Activated CD4-positive, alpha-beta T cell treated with anti-CD3 and anti-CD28 coated beads, Interleukin-2, amount 10 ng/mL, durations not matched to agents 7 days and 5 days (primary cell): ENCODE data around the gene FTCD. TPM values are rescaled to one million over a fixed set of nuclear protein-coding genes. Genes with fewer than 3 reads are reported as not detected.
"Not testable (repeated sequence)": the region's sequence is repeated elsewhere in the genome, so short reads cannot be mapped to it uniquely, and the experiment has no call there.

Source experiments
- CTCF ChIA-PET: fragments of 350-600 bp; sonication (Branson Sonifier 250); formaldehyde crosslinking; loops from one replicate; lab custom pipeline; 2021; ENCODE audit warnings: antibody characterized with exemption; lab: Charles Lee
- POLR2A ChIA-PET: fragments of 350-600 bp; sonication (Branson Sonifier 250); formaldehyde crosslinking; loops from one replicate; lab custom pipeline; 2021; ENCODE audit warnings: antibody characterized with exemption; lab: Charles Lee
- DNase-seq: peaks from one replicate; pipeline ENCODE4 v3.0.0-alpha.2; 2020
- H3K27ac Mint-ChIP-seq: one replicate; pipeline ENCODE4 v1.8.0; 2021; ENCODE audit warnings: mild to moderate bottlenecking, moderate library complexity, mixed read lengths
- H3K27me3 Mint-ChIP-seq: one replicate; pipeline ENCODE4 v1.8.0; 2021; ENCODE audit warnings: mixed read lengths
- H3K36me3 Mint-ChIP-seq: one replicate; pipeline ENCODE4 v1.8.0; 2021; ENCODE audit warnings: low read depth, mixed read lengths
- H3K4me1 Mint-ChIP-seq: one replicate; pipeline ENCODE4 v1.8.0; 2021; ENCODE audit warnings: mixed read lengths
- H3K4me3 Mint-ChIP-seq: one replicate; pipeline ENCODE4 v1.8.0; 2021; ENCODE audit warnings: mild to moderate bottlenecking, moderate library complexity, mixed read lengths
- H3K9me3 Mint-ChIP-seq: one replicate; pipeline ENCODE4 v1.8.0; 2021; ENCODE audit warnings: mixed read lengths
- total RNA-seq, 2 experiments: library from RNA; stranded (reverse); gene quantifications; one replicate each; pipeline ENCODE4 v1.2.3, GENCODE V29; 2021

The FTCD gene
- total RNA-seq, 2 experiments from 2014 or later = not detected

DNA sequence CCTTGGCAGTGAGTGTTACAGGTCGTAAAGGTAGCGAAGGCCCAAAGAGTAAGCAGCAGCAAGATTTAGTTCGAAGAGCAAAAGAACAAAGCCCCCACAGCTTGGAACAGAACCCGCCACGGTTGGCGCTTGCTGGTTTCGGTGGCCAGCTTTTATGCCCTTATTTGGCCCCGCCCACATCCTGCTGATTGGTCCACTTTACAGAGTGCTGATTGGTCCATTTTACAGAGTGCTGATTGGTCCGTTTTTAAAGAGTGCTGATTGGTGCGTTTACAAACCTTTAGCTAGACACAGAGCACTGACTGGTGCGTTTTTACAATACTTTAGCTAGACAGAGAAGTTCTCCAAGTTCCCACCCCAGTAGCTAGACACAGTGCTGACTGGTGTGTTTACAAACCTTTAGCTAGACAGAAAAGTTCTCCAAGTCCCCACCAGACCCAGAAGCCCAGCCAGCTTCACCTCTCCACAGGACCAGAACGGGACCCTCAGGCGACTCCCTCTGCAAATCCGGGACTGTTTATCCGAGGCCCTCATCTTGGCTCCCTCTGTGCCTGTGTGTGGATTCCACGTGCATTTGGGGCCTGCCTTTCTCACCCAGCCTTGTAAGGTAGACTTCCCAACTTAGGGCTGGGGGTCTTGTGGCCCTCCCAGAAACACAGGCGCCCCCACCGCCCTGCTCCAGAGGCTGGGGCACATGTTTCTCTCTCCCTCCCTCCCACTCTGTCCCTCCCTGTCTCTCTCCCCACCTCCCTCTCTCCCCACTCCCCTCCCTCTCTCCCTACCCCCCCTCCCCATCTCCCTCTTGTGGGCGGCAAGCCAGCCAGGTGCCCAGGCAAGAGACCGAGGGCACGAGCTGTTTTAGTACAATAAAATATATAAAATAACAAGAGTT is 12.6 kb downstream of the FTCD start:
- POLR2A ChIA-PET = no interaction called here
- Mint-ChIP-seq H3K27ac (no peak overlapping the region), H3K9me3 (peaks cover 2% of the 10 kb centered on the region), H3K4me1 (peaks cover 10% of the 10 kb centered on the region), H3K4me3 (no peak overlapping the region), H3K27me3 (no peaks in the 10 kb centered on the region), H3K36me3 (no peaks in the 10 kb centered on the region)
- CTCF ChIA-PET = interaction anchor here (0.6 to 3.1 kb wide), 15 partner anchors 11 to 570 kb away, joined by 3 to 24 read pairs (median 4); no protein-coding TSS in a partner anchor
- DNase-seq = no peak

DNA sequence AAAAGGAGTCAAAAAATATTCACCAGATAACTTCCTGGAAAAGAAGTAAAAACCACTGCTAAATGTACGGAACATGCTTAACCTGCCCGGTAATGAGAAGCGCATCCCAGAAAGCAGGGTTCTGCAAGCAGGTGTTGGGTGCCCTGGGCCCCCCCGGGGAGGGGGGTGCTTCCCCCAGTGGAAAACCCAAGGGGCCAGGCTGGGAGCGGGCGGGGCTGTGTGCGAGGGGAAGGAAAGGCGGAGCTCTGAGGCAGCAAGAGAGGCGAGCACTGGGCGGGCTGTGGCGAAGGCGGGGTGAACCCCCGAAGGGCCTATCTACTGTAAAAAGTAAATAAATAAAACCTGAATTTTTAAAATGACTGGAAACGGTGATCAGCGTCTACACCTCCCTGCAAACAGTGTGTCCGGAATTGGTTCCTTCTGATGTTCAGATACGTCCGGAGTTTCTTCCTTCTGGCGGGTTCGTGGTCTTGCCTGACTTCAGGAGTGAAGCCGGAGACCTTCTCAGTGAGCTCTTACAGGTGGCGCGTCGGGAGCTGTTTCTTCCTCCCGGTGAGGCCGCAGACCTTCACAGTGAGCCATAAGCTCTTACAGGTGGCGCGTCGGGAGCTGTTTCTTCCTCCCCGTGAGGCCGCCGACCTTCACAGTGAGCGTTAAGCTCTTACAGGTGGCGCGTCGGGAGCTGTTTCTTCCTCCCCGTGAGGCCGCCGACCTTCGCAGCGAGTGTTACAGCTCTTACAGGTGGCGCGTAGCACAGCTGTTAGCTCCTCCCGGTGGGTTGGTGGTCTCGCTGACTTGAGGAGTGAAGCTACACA is 13.4 kb downstream of the FTCD start:
- CTCF ChIA-PET = interaction anchor here (0.6 to 3.1 kb wide), 4 partner anchors 11 to 569 kb away, joined by 3 to 24 read pairs (median 4); no protein-coding TSS in a partner anchor
- Mint-ChIP-seq H3K27ac (no peak overlapping the region), H3K27me3 (no peaks in the 10 kb centered on the region), H3K9me3 (peaks cover 2% of the 10 kb centered on the region), H3K4me1 (peaks cover 10% of the 10 kb centered on the region), H3K4me3 (no peak overlapping the region), H3K36me3 (no peaks in the 10 kb centered on the region)
- DNase-seq = no peak
- POLR2A ChIA-PET = no interaction called here

DNA sequence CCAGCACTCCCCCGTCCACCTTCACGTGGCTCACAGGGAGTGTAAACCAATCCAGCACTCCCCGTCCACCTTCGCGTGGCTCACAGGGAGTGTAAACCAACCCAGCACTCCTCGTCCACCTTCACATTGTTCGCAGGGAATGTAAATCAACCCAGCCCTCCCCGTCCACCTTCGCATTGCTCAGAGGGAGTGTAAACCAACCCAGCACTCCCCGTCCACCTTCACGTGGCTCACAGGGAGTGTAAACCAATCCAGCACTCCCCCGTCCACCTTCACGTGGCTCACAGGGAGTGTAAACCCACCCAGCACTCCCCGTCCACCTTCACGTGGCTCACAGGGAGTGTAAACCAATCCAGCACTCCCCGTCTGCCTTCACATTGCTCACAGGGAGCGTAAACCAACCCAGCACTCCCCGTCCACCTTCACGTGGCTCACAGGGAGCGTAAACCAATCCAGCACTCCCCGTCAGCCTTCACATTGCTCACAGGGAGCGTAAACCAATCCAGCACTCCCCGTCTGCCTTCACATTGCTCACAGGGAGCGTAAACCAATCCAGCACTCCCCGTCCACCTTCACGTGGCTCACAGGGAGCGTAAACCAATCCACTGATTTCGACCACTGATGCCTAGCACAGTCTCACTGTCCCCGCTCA is 14.9 kb downstream of the FTCD start:
- DNase-seq, H3K36me3 Mint-ChIP-seq, CTCF ChIA-PET, H3K27ac Mint-ChIP-seq, H3K4me3 Mint-ChIP-seq, H3K27me3 Mint-ChIP-seq, POLR2A ChIA-PET, H3K9me3 Mint-ChIP-seq: not testable (repeated sequence)
- peaks cover 10% of the 10 kb centered on the region for H3K4me1 Mint-ChIP-seq

DNA sequence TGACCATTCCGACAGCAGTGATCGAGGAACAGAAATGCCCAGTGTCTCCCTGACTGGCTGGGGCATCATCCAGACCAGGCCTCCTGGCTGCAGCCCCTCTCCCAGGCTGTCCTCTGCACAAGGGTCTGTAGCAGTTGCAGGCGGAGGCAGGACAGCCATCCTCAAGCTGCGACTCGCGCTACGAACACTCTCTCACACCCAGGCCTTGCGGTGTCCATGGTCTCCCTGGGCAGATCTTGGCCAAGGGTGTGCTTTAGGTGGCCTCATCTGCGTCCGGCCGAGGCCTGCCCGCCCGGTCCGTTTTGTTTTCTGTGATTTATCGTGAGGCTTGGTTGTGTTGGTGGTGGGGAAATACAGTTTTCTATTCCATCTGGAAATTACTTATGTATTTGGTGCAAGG is 15.7 kb downstream of the FTCD start:
- CTCF ChIA-PET = no interaction called here
- Mint-ChIP-seq H3K27ac (no peak overlapping the region), H3K4me1 (peaks cover 8% of the 10 kb centered on the region), H3K36me3 (no peaks in the 10 kb centered on the region), H3K27me3 (no peaks in the 10 kb centered on the region), H3K4me3 (no peak overlapping the region), H3K9me3 (peaks cover 2% of the 10 kb centered on the region)
- no peak for DNase-seq
- POLR2A ChIA-PET = no interaction called here

DNA sequence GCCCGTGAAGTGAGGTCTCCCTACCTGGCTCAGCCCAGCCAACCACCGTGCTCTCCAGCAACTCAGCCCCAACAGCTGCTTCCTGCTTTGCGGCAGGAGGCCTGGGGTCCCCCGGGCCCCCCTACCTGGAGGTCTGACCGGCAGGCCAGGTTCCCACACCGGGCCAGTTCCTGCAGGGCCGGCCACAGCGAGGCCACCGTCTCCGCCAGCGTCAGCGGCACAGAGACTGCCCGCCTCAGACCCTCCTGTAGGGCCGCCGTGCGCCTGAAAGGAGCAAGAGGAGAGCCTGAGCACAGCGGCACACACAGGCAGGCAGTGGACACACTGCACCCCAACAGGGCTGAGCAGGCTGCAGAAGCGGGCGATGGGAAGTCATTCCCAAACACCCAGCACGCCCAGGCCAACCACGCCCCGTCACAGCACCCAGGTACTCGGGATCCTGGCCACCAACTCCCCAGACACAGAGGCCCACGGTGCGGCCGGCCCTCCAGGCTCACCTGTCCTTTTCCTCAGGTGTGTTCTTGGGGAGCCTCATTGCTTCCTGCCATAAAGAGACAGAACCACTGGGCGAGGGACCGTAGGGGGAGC is 16.9 kb downstream of the FTCD start:
- ChIA-PET CTCF (no interaction called here), POLR2A (no interaction called here)
- no peak overlapping the region for H3K27ac Mint-ChIP-seq
- no peaks in the 10 kb centered on the region for H3K27me3 Mint-ChIP-seq
- DNase-seq = no peak
- H3K4me1 Mint-ChIP-seq = peaks cover 1% of the 10 kb centered on the region
- H3K36me3 Mint-ChIP-seq = no peaks in the 10 kb centered on the region
- H3K4me3 Mint-ChIP-seq = no peak overlapping the region
- H3K9me3 Mint-ChIP-seq = peaks cover 2% of the 10 kb centered on the region

DNA sequence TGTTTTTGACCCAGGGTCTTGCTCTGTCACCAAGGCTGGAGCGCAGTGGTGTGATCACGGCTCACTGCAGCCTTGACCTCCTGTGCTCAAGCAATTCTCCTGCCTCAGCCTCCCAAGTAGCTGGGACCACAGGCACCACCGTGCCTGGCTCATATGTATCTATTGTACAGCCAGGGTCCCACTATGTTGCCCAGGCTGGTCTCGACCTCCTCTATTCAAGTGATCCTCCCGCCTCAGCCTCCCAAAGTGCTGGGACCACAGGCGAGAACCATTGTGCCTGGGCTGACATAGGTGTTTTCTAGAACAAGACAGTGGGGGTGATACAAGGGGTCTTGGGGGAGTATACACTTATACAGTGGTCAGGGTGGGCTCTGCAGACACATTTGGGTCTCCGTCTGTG is 17.5 kb downstream of the FTCD start:
- ChIA-PET CTCF (no interaction called here), POLR2A (no interaction called here)
- H3K4me1 Mint-ChIP-seq = no peaks in the 10 kb centered on the region
- H3K36me3 Mint-ChIP-seq = no peaks in the 10 kb centered on the region
- H3K27me3 Mint-ChIP-seq = no peaks in the 10 kb centered on the region
- no peak overlapping the region for H3K27ac Mint-ChIP-seq
- H3K4me3 Mint-ChIP-seq = no peak overlapping the region
- DNase-seq = no peak
- H3K9me3 Mint-ChIP-seq = peaks cover 2% of the 10 kb centered on the region

DNA sequence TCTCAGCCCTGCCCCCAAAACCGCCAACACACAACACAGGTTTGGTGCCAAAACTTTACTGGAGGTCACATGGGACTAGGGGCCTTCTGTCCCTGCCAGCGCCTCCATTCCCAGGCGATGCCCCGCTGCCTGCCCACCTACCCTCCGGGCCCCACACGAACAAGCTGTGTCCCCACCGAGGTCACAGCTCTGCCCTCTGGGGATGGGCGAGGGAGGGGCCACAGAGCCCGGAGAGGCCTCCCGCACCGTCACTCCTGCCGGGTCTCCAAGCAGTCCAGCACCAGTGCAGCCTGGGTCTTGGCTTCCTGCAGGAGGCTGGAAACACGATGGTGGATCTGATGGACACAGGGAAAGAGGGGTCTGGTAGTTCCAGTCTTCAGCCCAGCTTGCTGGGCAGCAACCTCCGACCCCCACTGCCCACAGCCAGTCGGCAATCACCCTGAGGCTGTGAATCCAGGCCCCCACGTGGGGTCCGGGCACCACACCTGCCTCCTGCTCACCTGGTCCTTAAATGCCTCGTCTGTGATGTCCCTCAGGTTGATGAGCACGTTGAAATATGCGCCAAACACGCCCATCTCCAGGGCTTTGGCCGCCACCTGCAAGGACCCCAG is 18.5 kb downstream of the FTCD start:
- Mint-ChIP-seq H3K27me3 (no peaks in the 10 kb centered on the region), H3K4me1 (no peaks in the 10 kb centered on the region), H3K27ac (no peak overlapping the region), H3K9me3 (no peaks in the 10 kb centered on the region), H3K36me3 (no peaks in the 10 kb centered on the region), H3K4me3 (no peak overlapping the region)
- no peak for DNase-seq
- POLR2A ChIA-PET = no interaction called here
- CTCF ChIA-PET = no interaction called here

DNA sequence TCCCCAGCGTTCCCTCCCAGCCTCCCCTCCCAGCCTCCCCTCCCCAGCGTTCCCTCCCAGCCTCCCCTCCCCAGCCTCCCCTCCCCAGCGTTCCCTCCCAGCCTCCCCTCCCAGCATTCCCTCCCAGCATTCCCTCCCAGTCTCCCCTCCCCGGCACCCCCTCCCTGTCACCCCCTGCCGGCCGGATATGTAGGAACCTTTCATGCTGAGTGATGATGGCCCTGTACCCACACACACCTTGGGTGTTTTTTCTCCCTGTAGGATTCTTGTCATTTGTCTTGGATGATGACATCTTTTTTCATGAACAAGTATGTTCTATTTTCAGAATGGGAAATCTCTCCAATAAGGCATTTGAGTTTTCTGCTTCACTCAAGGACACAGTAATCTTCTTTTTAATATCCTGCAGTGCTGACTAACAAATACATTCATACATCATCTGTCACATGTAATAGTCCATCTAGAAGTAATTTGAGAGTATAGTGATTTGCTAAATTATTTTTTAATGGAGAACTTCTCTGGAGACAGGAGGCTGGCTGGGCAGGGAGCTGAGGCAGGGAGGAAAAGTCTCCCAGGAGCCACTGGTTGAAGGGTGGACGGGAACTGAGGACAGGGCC is 19.5 kb downstream of the FTCD start:
- H3K27me3 Mint-ChIP-seq = no peaks in the 10 kb centered on the region
- ChIA-PET CTCF (no interaction called here), POLR2A (no interaction called here)
- no peak overlapping the region for H3K4me3 Mint-ChIP-seq
- no peaks in the 10 kb centered on the region for H3K36me3 Mint-ChIP-seq
- no peak overlapping the region for H3K27ac Mint-ChIP-seq
- no peaks in the 10 kb centered on the region for H3K4me1 Mint-ChIP-seq
- DNase-seq = no peak
- H3K9me3 Mint-ChIP-seq = no peaks in the 10 kb centered on the region

DNA sequence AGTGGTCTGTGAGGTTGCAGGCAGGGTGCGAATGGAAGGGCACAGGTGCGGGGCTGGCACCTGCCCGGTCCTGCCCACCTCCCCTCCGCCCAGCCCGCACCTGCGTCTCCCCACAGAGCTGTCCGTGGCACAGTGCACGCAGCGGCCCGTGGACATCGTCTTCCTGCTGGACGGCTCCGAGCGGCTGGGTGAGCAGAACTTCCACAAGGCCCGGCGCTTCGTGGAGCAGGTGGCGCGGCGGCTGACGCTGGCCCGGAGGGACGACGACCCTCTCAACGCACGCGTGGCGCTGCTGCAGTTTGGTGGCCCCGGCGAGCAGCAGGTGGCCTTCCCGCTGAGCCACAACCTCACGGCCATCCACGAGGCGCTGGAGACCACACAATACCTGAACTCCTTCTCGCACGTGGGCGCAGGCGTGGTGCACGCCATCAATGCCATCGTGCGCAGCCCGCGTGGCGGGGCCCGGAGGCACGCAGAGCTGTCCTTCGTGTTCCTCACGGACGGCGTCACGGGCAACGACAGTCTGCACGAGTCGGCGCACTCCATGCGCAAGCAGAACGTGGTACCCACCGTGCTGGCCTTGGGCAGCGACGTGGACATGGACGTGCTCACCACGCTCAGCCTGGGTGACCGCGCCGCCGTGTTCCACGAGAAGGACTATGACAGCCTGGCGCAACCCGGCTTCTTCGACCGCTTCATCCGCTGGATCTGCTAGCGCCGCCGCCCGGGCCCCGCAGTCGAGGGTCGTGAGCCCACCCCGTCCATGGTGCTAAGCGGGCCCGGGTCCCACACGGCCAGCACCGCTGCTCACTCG is 23.3 kb downstream of the FTCD start:
- Mint-ChIP-seq H3K9me3 (no peaks in the 10 kb centered on the region), H3K36me3 (no peaks in the 10 kb centered on the region), H3K4me3 (no peak overlapping the region), H3K27ac (no peak overlapping the region), H3K27me3 (no peaks in the 10 kb centered on the region), H3K4me1 (no peaks in the 10 kb centered on the region)
- DNase-seq = no peak
- ChIA-PET CTCF (no interaction called here), POLR2A (no interaction called here)

DNA sequence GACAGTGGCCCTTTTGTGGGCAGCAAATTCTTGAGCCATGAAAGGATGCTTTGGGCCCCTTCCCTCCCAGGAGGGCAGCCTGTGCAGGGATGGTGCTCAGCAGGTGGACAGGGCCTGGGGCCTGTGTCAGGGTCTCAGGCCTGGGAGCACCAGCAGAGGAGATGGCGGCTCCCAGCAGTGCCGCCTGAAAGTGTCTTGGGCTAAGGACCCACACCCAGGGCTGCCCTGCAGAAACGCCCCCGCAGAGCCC is 23.9 kb downstream of the FTCD start:
- no peaks in the 10 kb centered on the region for H3K9me3 Mint-ChIP-seq
- no peak overlapping the region for H3K27ac Mint-ChIP-seq
- DNase-seq = no peak
- no peaks in the 10 kb centered on the region for H3K4me1 Mint-ChIP-seq
- no peaks in the 10 kb centered on the region for H3K27me3 Mint-ChIP-seq
- POLR2A ChIA-PET = no interaction called here
- H3K4me3 Mint-ChIP-seq = no peak overlapping the region
- no peaks in the 10 kb centered on the region for H3K36me3 Mint-ChIP-seq
- CTCF ChIA-PET = no interaction called here

DNA sequence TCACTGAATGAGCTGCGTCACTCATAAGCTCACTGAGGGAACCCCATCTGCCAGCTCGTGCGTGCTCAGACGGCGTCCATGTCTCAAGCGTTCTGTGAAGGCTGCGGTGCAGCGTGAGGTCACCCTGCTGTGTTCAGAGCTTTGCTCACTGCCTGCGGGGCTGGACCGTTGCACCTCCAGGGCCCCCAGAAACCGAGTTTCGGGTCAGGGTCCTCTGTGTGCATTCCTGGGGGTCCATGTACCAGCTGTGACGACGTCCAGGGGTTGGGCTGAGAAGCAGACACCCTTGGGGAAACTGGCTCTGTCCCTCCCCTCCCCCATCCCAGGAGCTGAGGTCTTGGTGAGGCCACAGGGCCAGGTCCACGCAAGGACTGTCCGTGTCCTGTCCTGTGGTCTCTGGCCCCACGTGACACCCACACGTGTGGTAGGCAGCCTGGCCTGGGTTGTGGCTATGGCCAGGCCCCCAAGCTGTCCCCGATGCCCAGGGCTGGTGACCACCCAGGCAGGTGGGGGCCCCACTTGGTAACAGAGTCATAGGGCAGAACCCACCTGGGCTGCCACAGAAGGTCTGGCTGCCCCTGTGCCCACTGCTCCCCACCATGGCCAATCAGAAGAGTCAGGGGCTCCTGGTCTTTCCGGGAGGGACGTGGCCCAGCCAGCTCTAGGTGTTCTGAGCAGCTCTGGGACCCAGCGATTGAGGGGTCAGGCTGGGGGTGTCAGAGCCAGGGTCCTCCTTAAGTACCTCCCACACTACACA is 24.4 kb downstream of the FTCD start:
- no peaks in the 10 kb centered on the region for H3K4me1 Mint-ChIP-seq
- no peak for DNase-seq
- H3K27ac Mint-ChIP-seq = no peak overlapping the region
- CTCF ChIA-PET = no interaction called here
- no peak overlapping the region for H3K4me3 Mint-ChIP-seq
- no peaks in the 10 kb centered on the region for H3K27me3 Mint-ChIP-seq
- H3K36me3 Mint-ChIP-seq = no peaks in the 10 kb centered on the region
- POLR2A ChIA-PET = no interaction called here
- no peaks in the 10 kb centered on the region for H3K9me3 Mint-ChIP-seq
